ENCODE measurements around the gene EEFSEC.

EEFSEC gene

DNA sequence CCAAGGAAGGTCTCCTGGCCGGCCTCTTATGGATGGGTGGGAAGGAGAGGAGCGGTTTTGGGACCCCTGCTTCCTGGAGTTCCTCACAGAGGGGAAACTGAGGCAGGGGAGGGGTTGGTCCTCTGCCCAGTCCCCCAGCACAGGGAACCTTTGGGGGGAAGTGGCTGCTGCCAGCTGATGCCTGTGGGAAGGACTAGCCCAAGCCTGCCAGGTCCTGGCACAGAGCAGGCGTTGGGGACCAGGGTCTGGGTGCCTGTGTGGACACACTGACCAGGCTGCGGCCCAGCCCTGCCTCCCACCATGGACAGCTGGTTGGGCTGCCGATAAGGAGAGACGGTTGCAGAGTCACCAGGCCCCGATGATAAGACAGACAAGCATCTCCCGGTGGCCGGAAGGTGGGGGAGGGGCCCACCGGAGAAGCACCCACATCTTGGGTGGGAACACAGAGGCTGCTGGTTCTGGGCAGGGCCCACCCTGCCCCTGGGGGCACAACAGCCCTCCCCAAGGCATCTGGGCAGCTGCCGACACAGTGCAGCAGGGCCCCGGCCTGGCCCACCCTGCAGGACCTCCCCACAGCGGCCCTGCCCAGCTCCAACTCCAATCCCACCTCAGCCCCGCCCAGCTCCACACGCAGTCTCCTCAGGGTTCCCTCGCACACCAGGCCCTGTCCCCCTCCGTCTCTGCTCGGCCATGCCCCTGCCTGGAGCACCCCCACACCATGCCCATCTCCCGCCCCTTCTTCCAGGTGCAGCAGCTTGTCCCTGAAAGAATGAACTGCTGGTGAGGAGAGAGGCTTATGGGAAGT lies 262.7 kb downstream of the EEFSEC start:
- no peak overlapping the region for H3K27ac ChIP-seq
- no peak for DNase-seq (ENCODE audit: low read depth, low spot score)

DNA sequence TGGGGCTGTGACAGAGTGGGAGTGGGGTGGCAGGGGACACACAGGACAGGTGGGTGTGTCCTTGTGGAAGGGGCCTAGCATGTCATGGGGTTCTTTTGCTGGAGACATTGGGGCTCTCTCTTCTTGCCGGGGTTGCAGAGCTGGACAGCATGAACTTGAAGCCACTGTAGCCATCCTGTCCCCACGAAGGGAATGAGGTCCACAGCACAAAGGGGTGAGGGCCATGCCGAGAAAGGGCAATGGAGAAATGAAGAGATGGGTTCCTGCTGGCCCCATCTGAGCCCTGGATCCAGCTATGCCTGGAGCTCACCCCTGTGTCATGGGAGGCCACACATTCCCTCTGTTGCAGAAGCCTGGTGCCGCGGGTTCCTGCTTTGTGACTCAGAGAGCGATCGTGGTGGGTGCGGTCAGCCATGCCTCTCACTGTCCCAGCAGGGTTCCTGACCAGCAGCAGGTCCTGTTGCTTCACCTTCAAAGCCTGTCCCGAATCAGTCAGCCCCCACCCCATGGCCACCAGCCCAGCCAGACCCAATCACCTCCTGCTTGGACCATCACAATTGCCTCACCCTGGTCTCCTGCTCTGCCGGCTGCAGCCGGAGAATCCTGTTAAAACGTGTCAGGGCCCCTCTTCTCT lies 263.4 kb downstream of the EEFSEC start:
- DNase-seq (ENCODE audit: low read depth, low spot score): peak; percentile 22
- H3K27ac ChIP-seq: no peak overlapping the region

DNA sequence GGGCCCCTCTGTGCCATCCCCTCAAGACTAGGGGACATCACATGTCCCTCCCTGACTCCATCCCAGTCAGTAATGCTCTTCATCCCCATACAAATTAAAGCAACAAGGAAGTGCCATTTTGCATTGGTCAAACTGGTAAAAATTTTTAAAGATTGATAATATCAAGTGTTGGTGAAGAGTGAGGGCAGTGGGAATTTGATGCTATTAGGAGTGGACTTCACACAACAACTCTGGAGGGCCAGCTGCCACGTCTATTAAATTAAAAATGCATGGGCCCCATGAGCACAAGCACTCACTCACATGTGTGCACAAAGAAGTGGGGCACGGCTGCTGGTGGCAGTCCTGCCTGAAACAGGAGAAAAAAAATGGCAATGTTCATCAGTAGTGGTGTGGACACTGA lies 265.6 kb downstream of the EEFSEC start:
- no peak overlapping the region for H3K27ac ChIP-seq

DNA sequence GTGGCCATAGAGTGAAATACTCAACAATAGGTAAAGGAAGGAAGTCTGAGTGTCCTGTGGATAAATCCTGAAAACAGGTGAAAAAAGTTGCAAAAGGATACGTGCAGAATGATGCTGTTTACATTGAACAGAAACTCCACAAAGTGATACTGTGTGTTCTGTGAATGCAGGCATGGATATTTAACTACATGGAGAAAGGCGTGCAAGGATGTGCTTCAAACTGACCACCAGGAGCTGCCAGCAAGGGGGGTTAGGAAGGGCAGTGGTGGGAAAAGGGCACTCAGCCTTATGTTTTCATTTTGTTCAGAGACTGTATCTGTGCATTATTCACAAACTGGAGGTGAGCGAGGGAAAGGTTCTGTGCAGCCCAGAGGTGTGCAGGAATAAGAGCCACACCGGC lies 266.0 kb downstream of the EEFSEC start:
- no peak overlapping the region for H3K27ac ChIP-seq
- DNase-seq (ENCODE audit: low read depth, low spot score): no peak

More for the DNA sequence above, 265.6 kb downstream of the EEFSEC start:
- DNase-seq (ENCODE audit: low read depth, low spot score): no peak

DNA sequence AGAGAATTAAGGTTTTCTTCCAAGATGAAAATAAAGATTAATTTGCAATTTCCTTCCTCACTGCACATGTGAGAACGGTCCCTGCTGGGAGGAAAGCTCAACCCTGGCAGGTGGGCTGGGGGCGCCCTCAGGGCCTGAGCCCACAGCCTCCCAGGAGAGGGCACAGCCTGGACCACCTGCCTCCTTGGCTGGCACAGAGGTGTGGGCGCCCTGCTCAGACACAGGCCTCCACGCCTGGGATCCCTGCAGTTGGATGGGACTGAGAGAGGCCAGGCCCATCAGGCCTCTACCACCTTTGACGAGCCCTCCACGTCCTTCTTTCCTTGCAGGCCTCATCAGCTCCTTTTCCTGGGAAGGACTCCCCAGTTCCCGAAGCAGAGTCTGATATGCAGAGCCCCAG lies 267.0 kb downstream of the EEFSEC start:
- no peak overlapping the region for H3K27ac ChIP-seq
- DNase-seq (ENCODE audit: low read depth, low spot score): no peak

DNA sequence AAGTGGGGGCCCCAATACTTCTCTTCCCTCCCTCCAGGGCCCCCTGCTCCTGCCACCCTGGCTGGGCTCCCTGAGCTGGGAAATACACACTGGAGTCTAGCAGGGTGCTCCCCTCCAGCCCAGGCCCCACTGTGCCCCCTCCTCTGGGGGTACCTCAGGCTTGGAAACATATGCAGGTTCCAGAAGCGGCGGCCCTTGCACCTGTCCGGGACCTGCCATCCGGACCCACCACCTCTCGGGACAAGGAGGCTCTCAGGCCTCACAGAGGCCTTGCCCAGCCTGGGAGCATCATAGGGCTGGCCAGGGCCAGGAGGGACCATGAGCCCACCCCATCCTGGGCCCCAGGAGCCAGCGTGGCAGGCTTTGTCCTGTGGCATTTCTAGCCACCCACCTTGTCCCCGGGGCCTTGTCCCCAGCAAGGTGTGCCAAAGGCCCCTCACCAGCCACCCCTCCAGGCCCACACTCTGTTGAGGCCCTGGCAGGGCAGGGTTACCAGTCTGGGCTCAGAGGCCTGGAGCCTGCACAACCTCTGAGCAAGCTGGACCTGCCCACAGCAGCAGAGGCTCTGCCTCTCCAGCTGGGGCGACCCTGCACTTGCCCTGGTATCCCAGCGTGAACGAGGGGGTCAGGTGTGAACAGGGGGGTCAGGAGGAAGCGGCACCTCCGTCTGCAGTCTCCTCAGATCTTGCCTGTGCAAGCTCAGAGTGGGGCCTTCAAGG lies 267.6 kb downstream of the EEFSEC start:
- H3K27ac ChIP-seq: no peak overlapping the region
- no peak for DNase-seq (ENCODE audit: low read depth, low spot score)

DNA sequence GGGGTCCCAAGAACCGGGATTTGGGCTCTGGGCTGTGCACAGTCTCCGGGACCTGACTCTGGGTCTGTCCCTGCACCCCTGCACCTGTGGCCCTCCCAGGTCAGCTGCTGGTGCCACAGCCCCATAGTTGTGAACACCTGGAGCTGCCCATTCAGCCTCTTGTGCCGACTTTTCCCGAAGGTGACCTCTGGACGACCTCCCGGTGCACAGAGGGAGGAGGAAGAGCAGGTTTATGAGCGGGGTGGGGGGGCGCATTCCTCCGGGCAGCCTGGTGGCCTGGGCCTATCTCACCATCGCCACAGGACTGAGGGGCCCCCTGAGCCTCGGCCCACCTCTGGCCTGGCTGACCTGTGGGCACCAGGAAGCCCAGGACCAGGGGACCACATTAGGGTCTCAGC lies 268.2 kb downstream of the EEFSEC start:
- DNase-seq (ENCODE audit: low read depth, low spot score): no peak
- no peak overlapping the region for H3K27ac ChIP-seq

DNA sequence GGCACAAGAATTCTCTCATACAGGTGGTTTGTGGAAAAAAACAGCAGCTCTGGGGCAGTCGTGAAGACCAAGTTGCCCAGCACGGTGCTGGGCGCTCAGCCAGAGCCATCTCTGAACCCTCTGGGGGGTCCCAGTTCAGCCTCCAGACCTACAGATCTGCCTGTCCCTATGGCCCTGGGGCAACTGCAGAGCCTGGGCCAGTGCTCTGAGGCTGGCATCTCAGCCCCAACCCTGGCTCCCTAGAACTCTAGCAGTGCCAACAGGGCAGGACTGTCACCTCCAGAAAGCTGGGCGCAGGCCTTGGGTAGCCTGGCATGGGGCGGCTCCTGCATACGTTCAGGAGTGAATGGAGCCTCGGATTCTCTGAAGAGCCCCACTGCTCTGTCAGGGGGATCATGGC lies 268.7 kb downstream of the EEFSEC start:
- DNase-seq (ENCODE audit: low read depth, low spot score): no peak

DNA sequence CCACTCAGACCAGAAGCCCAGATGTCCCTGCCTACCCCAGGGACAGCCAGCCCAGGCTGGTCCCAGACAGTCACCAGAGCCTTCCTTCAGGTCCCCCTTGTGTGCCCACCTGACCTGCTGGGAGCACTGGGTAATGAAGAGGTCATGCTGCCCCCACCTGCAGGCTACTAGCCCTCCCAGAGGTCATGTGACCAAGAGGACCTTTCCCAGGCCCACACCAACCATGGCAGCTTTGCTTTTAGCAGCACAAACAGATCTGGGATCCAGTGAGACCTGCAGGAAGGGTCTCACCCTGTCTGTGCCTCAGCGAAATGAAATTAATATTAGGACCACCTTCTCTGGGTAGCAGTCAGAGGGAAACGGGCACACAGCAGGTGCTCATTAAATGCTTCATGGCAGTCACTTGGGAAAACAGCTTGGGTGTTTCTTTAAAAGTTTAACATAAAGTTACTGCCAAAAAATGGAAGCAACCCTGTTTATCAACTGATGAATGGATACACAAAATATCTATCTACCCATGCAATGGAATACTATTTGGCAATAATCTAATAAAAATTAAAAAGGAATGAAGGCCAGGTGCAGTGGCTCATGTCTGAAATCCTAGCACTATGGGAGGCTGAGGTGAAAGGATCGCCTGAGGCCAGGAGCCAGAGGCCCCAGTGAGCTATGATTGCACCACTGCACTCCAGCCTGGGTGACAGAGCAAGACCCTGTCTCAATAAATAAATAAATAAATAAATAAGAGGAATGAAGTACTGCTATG lies 269.7 kb downstream of the EEFSEC start:
- H3K27ac ChIP-seq: no peak overlapping the region
- no peak for DNase-seq (ENCODE audit: low read depth, low spot score)

More for the DNA sequence above, 268.7 kb downstream of the EEFSEC start:
- H3K27ac ChIP-seq: no peak overlapping the region

DNA sequence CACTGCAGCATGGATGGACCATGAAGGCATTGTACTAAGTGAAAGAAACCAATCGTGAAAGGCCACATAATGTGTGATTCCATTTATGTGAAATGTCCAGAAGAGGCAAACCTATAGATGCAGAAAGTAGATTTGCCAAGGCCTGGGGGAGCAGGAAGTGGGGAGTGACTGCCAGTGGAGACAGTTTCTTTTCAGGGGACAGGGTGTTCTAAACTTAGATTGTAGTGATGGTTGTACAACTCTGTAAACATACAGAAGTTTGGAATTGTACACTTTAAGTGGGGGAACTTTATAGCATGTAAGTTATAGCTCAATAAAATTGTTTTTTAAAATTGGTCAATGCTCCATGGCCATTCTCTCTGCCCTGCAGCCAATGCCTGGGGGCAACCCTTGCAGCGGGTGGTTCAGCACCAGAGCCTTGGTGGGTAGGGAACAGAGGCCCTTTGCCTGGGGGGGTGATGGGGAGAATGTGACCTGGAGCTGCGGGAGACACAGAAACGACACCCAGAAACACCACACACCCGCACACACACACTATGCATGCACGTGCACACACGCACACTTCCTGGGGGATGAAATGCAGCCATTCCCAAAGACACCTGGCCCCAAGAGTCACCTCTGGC lies 270.4 kb downstream of the EEFSEC start:
- DNase-seq (ENCODE audit: low read depth, low spot score): no peak
- no peak overlapping the region for H3K27ac ChIP-seq

DNA sequence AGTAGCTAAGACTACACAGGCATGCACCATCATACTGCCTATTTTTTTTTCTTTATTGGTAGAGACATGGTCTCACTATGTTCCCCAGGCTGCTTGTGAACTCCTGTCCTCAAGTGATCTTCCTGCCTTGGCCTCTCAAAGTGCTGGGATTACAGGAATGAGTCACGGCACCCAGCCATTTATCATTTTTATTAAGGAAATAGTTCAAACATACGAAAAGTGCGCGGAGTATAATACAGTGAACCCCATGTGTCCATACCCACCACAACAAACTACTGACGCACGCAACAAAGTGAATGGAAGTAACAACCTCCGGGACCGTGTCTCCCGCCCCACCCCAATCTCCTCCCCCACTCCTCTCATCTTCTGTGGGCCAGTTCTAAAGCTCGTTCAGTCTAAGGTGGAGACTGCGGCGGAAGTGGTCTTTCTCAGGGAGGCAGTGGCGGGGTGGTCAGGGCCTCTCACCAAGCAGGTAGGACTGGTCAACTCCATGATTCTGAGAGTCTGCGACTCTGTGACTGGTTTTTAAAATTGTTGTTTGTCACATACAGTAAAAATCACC lies 271.3 kb downstream of the EEFSEC start:
- no peak for DNase-seq (ENCODE audit: low read depth, low spot score)
- no peak overlapping the region for H3K27ac ChIP-seq

DNA sequence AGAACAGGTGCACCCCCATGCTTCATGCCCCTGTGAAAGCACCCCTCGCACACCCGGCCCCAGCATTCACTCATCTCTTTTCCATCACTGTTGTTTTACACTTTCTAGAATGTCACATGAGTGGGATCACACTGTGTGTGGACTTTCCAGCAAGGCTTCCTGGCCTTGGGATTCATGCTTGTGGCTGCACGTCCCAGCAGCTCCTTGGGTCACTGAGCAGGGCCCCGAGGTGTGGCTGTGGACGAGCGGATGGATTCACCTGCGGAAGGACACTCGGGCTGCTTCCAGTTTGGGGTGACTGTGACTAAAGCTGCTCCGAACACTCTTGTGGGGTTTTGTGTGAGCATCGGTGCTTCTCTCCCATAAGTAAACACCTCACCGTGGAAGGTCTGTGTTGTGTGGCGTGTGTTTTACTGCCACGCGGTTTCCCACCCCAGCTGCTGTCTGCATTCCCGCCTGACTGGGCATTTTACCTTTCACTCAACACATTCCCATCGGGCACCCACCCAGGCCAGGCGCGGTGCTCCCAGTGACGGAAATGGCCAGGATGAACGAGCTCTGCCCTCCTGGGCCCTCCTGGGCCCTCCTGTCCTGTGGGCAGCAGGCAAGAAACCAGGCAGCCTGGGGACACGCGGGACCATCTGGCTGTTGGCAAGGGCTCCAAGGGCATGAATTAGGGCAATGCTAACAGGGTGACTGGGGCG lies 272.0 kb downstream of the EEFSEC start:
- no peak for DNase-seq (ENCODE audit: low read depth, low spot score)
- H3K27ac ChIP-seq: no peak overlapping the region

DNA sequence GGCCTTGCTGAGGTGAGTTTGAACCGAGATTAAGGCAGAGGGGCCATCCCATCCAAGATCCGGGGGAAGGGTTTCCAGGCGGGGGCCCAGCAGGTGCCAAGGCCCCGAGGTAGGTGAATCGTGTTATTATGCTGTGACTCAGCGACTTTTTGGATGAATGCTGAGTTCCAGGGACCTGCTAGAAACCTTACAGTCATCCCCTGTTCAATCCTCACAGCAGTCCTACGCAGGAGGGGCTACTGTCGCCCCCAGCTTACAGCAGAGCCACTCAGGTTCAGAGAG lies 272.5 kb downstream of the EEFSEC start:
- DNase-seq (ENCODE audit: low read depth, low spot score): no peak
- no peak overlapping the region for H3K27ac ChIP-seq

DNA sequence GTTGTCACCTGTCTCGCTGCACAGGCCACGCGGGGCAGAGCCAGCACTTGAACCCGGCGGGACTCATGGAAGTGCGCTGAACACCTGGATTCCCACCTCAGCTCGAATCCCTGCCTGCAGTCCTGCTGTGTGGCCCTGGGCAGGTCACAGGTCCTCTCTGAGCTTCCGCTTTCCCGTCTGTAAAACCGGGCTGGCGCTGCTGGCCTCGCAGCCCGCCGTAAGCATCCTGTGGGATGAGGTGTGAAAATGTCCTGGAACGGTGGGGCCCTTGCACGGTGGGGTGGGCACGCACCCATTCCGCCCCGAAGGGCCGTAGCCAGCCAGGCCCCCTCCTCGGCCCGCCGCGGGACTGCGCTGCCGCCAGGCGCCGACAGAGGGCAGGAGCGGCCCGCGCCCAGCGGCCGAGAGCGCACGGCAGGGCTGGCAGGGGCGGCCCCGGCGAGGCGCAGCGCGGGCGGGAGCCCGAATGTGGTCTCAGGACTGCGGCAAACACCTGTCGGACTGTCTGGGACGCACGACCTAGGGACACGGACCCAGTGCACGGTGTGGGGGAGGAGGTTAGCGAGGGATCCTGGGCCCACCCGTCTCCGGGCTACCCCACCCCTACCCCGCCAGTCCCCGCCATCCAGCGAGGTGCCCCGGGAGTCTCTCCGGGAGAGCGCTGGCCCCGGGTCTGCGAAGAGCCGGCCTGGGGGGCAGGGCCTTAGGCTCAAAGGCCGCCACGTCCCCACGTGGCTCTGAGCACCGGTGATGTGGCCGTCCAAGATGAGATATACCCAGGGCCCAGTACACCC lies 273.0 kb downstream of the EEFSEC start:
- H3K27ac ChIP-seq: no peak overlapping the region
- DNase-seq (ENCODE audit: low read depth, low spot score): no peak

DNA sequence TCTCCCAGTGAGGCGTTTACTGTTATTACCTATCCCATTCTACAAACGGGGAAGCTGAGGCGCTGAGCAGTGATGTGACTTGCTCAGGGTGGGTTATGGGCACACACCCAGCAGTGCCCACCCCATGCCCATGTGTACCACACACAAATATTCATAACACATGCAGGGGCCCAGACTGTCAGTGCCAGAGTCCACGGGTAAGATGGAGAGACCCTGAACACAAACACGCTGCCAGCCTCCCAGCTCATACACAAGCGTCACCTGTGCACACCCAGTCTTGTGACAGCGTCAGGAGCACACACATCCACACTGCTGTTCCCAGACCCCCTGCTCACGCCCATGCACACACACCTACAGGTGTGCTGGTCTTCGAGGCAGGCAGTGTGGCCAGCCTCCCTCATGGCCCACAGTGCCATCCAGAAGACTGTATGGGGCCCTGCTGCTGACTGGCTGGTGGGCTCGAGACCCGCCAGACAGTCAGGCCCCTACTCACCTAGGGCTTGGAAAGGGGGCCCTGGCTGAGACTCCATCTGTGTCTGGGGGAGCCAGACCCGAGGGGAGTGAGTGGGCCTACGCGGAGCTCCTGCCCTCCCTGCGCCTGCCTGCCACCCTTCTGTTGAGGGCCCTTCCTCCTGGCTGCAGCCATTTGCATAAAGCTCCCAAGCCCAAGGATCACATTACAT lies 274.0 kb downstream of the EEFSEC start:
- no peak for DNase-seq (ENCODE audit: low read depth, low spot score)
- no peak overlapping the region for H3K27ac ChIP-seq

DNA sequence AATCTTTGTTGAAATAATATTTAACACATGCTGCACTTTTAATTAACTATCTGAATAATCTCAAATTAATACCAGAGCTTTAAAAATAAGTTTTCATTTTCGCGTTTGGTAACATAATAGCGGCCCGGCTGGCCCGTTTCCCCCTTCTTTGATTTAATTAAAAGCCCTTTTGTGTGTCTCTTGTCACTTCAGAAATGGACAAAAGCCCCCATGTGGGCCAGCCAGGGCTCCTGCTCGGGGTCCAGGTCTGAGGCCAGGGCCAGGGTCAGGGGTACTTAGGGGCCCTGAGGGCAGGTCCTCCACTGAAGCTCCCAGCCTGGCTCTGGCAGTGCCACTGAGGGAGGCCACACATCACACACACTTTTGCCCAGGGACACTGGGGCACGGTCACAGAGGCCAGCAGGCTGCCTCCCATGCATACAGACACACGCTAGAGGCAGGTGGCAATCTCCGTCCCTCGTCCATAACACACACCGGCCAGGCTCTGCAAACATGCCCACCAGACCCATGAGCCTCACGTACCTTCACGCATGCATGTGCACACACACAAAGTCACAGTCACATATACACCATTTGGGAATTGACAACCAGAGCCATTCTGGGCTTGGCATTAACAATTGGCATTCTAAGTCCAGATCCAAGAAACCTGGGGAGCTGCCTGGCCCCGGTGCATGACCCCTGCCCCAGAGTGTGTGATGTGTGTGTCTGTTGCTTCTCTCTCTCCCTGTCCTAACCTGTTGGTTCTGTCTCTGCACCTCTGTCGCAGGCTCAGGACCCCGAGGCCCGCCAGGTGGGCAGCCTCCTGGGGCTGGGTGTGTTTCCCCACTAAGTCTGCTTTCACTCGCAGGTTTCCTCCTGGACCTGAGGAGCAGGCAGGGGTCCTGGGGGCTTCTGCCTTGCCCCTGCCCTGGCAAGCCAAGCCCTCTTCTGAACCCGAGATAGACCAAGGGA lies 274.9 kb downstream of the EEFSEC start:
- no peak overlapping the region for H3K27ac ChIP-seq
- DNase-seq (ENCODE audit: low read depth, low spot score): no peak

DNA sequence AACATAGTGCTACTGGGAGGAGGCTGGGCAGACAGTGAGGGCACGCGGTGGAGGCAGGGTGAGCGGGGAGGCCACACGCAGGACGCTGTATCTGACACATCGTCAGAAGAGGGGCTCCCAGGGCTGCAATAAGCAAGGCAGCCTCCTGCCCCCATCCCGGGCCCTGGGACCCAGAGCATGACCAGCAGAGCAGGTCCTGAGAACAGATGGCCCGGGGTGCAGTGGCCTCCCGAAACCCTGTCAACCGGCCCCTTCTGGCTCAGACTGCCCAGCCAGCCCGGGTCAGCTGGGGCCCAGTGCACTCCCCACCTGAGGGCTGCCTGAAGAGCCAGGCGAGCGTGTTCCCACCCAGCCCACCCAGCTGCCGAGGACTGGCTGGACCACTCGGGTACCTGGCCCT lies 276.0 kb downstream of the EEFSEC start:
- no peak for DNase-seq (ENCODE audit: low read depth, low spot score)
- no peak overlapping the region for H3K27ac ChIP-seq
